ENCODE measurements around the gene C6orf136. TPM values are rescaled to one million over a fixed set of nuclear protein-coding genes. Genes with fewer than 3 reads are reported as not detected.

The C6orf136 gene
- total and polyA plus RNA-seq, 7 donors, result 21.8 to 60.2 (median 36.4) TPM

GRCh38 chr6:30700340-30700739, 53.4 kb downstream of the C6orf136 start:
- no peaks in the 10 kb centered on the region for H3K27me3 ChIP-seq (ENCODE audit: insufficient read depth in 3 of 3, low read length in 2 of 3)
- intact Hi-C loops (cut with DNase I), result no loop called here
- ATAC-seq (peak in 1 of 4 donors; percentile 18), DNase-seq (no peak)
- H3K36me3 ChIP-seq (ENCODE audit: insufficient read depth in 1 of 2, low read depth in 1 of 2), result peaks cover 0 to 54% of the 10 kb centered on the region in 2 donors
- no peaks in the 10 kb centered on the region for H3K9me3 ChIP-seq
- no peak overlapping the region for H3K27ac ChIP-seq
- no peak for TF ChIP-seq CTCF (IDR thresholded peaks at IDR 0.05)
- no peaks in the 10 kb centered on the region for H3K4me1 ChIP-seq
- 68 to 77% (median 70%) methylated on average over 4 of the region's 4 CpGs for WGBS, 3 donors
- no peak overlapping the region for H3K4me3 ChIP-seq

Other genes with a start within 250 kb of the C6orf136 start
- 100 to 1,000 TPM in 1 of 4 donors, 10 to 100 TPM in 3; 85.1 to 152 (median 92.4) TPM for gene HLA-E, start 157.6 kb upstream of the C6orf136 start, total RNA-seq
- gene HLA-E, start 157.6 kb upstream of the C6orf136 start, polyA plus RNA-seq, result 100 to 1,000 TPM in 1 of 3 donors, 10 to 100 TPM in 2; 75.2 to 168 (median 98.5) TPM
- 10 to 100 TPM; 20.1 to 26.3 (median 24.2) TPM for gene GNL1, start 90.6 kb upstream of the C6orf136 start, total RNA-seq
- 10 to 100 TPM; 14.2 to 32.3 (median 30.8) TPM for gene GNL1, start 90.6 kb upstream of the C6orf136 start, polyA plus RNA-seq
- gene PRR3, start 89.8 kb upstream of the C6orf136 start, total RNA-seq, result 1 to 10 TPM; 1.5 to 3.5 (median 1.8) TPM
- gene PRR3, start 89.8 kb upstream of the C6orf136 start, polyA plus RNA-seq, result 1 to 10 TPM; 2.3 to 5.1 (median 3.5) TPM
- gene ABCF1, start 75.7 kb upstream of the C6orf136 start, total RNA-seq, result 100 to 1,000 TPM in 1 of 4 donors, 10 to 100 TPM in 3; 64.2 to 108 (median 95.5) TPM
- gene ABCF1, start 75.7 kb upstream of the C6orf136 start, polyA plus RNA-seq, result 100 to 1,000 TPM in 2 of 3 donors, 10 to 100 TPM in 1; 53.8 to 119 (median 108) TPM
- 10 to 100 TPM; 27.1 to 42.5 (median 31.6) TPM for gene PPP1R10, start 29.9 kb upstream of the C6orf136 start, total RNA-seq
- 10 to 100 TPM in 2 of 3 donors, 1 to 10 TPM in 1; 5.5 to 23.2 (median 10.1) TPM for gene PPP1R10, start 29.9 kb upstream of the C6orf136 start, polyA plus RNA-seq
- gene MRPS18B, start 29.3 kb upstream of the C6orf136 start, total RNA-seq, result 100 to 1,000 TPM; 109 to 184 (median 152) TPM
- 100 to 1,000 TPM; 241 to 303 (median 242) TPM for gene MRPS18B, start 29.3 kb upstream of the C6orf136 start, polyA plus RNA-seq
- gene ATAT1, start 20.3 kb upstream of the C6orf136 start, total RNA-seq, result 1 to 10 TPM; 2.1 to 5.2 (median 2.9) TPM
- 1 to 10 TPM; 1.9 to 4.7 (median 4.4) TPM for gene ATAT1, start 20.3 kb upstream of the C6orf136 start, polyA plus RNA-seq
- 10 to 100 TPM; 26.6 to 45.4 (median 35.7) TPM for gene DHX16, start 25.9 kb downstream of the C6orf136 start, total RNA-seq
- 10 to 100 TPM; 32.1 to 70.3 (median 42.7) TPM for gene DHX16, start 25.9 kb downstream of the C6orf136 start, polyA plus RNA-seq
- 10 to 100 TPM; 14.2 to 39.7 (median 17.3) TPM for gene PPP1R18, start 39.5 kb downstream of the C6orf136 start, total RNA-seq
- gene PPP1R18, start 39.5 kb downstream of the C6orf136 start, polyA plus RNA-seq, result 10 to 100 TPM in 2 of 3 donors, 1 to 10 TPM in 1; 6.7 to 19.7 (median 11.3) TPM
- gene NRM, start 43.9 kb downstream of the C6orf136 start, total RNA-seq, result 1 to 10 TPM; 2.2 to 3.9 (median 2.6) TPM
- gene NRM, start 43.9 kb downstream of the C6orf136 start, polyA plus RNA-seq, result 1 to 10 TPM; 1.8 to 4.1 (median 1.8) TPM
- gene MDC1, start 70.1 kb downstream of the C6orf136 start, total RNA-seq, result 10 to 100 TPM; 12.7 to 18.0 (median 15.4) TPM
- gene MDC1, start 70.1 kb downstream of the C6orf136 start, polyA plus RNA-seq, result 10 to 100 TPM in 1 of 3 donors, 1 to 10 TPM in 2; 4.1 to 10.9 (median 6.5) TPM
- 100 to 1,000 TPM; 136 to 220 (median 201) TPM for gene TUBB, start 73.2 kb downstream of the C6orf136 start, total RNA-seq
- gene TUBB, start 73.2 kb downstream of the C6orf136 start, polyA plus RNA-seq, result 100 to 1,000 TPM; 175 to 487 (median 187) TPM
- gene FLOT1, start 95.6 kb downstream of the C6orf136 start, total RNA-seq, result 100 to 1,000 TPM; 113 to 182 (median 153) TPM
- 100 to 1,000 TPM; 181 to 224 (median 206) TPM for gene FLOT1, start 95.6 kb downstream of the C6orf136 start, polyA plus RNA-seq
- 10 to 100 TPM in 3 of 4 donors, 1 to 10 TPM in 1; 6.3 to 38.4 (median 23.9) TPM for gene IER3, start 97.4 kb downstream of the C6orf136 start, total RNA-seq
- 100 to 1,000 TPM in 1 of 3 donors, 1 to 10 TPM in 2; 3.1 to 321 (median 3.2) TPM for gene IER3, start 97.4 kb downstream of the C6orf136 start, polyA plus RNA-seq
- 100 to 1,000 TPM in 1 of 4 donors, 10 to 100 TPM in 3; 26.3 to 129 (median 54.2) TPM for gene DDR1, start 237.4 kb downstream of the C6orf136 start, total RNA-seq
- 10 to 100 TPM in 2 of 3 donors, 1 to 10 TPM in 1; 2.2 to 10.8 (median 10.5) TPM for gene DDR1, start 237.4 kb downstream of the C6orf136 start, polyA plus RNA-seq